ENCODE measurements around the gene IGFALS.

IGFALS gene

DNA sequence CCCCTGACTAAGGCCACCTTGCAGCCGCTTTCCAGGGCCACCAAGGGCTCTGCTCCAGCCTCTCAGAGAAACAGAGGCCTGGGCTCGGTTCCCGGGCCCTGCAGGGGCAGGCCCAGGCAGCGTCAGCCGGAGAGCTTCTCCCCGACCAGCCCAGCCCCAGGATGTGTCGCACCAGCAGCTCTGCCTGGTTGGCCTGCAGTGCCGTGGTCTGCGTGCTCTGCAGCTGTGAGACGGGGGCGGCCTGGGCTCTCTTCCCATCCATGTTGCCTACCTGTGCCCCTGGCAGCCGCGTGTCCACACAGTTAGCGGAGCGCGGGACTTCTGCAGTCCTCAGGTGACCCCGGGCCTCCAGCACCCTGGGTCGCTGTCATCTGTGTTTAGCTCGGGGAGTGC is 4.8 kb downstream of the IGFALS start:
- TF ChIP-seq CTCF (IDR thresholded peaks at IDR 0.05; ENCODE audit: insufficient read depth, low read depth, low read length, missing control alignments), result no peak
- H3K4me3 ChIP-seq (ENCODE audit: low read depth, low read length), result no peak overlapping the region
- no peak for DNase-seq (ENCODE audit: low read depth)

DNA sequence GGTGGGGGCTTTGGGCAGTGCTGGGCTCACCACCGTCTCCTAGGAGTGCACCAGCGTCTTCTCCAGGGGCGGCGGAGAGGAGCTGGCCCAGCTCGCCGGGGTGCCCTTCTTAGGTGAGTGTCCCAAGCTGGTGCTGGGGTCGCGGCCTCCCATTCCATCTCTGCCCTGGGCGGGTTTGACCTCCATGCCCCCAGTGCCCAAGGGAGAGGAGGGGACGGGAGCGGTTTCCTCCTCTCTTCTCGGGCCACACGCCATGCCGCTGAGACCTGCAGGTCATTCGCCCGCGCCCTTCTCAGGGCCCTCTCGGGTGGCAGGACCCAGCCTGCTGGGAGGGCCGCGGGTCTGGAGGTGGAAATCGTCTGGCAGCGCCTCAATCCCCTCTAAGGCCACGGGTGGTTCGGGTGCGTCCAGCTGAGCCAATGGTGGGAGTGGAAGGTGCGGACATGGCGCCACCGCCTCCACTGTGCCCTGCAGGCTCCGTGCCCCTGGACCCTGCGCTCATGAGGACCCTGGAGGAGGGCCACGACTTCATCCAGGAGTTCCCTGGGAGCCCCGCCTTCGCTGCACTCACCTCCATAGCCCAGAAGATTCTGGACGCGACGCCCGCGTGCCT is 5.3 kb downstream of the IGFALS start:
- H3K4me3 ChIP-seq (ENCODE audit: low read depth, low read length), result no peak overlapping the region
- no peak for TF ChIP-seq CTCF (IDR thresholded peaks at IDR 0.05; ENCODE audit: insufficient read depth, low read depth, low read length, missing control alignments)

GRCh38 chr16:1787322-1788094 is 6.0 kb downstream of the IGFALS start:
- DNase-seq (ENCODE audit: low read depth), result no peak
- TF ChIP-seq CTCF (IDR thresholded peaks at IDR 0.05; ENCODE audit: insufficient read depth, low read depth, low read length, missing control alignments), result no peak
- H3K4me3 ChIP-seq (ENCODE audit: low read depth, low read length), result no peak overlapping the region

More for the DNA sequence above, 5.3 kb downstream of the IGFALS start:
- no peak for DNase-seq (ENCODE audit: low read depth)

DNA sequence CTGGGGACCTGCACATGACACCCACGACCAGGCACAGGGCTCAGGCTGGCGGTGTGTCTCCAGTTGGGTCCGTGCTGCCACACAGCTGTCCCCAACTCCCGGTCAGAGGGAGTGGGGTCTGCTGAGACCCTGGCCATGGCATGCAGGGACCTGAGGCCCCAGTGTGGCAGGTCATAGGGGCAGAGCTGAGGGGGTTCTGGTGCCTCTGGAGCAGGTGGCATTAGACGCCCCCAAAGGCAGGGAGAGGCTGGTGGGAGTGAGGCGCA is 6.5 kb downstream of the IGFALS start:
- no peak for DNase-seq (ENCODE audit: low read depth)
- TF ChIP-seq CTCF (IDR thresholded peaks at IDR 0.05; ENCODE audit: insufficient read depth, low read depth, low read length, missing control alignments), result no peak
- no peak overlapping the region for H3K4me3 ChIP-seq (ENCODE audit: low read depth, low read length)

DNA sequence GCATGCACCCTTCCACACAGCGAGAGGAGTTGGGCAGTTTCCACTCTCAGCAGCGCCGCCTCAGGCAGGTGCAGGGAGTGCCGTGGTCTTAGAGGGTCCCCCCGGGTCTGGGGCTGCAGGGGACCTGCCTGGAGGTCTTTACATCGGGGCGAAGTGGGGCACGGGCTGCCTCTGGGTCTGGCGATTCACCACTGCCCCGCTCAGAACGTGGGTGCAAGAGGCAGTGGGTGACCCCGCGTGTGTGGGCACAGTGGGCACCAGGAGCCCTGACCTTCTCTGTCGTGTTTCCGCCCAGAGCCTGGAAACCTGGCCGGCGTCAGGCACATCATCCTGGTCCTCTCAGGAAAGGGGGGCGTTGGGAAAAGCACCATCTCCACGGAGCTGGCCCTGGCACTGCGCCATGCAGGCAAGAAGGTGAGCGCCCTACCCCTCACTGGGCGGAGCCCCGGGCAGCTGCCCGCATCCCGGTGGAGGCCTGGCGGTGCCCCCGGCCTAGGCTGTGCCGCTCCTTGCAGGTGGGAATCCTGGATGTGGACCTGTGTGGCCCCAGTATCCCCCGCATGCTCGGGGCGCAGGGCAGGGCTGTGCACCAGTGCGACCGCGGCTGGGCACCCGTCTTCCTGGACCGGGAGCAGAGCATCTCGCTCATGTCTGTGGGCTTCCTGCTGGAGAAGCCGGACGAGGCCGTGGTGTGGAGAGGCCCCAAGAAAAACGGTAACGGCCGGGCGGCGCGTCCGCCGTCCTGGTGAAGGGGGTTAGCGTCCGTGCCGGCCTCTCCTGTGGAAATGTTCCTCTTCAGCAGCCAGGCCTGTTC is 7.1 kb downstream of the IGFALS start:
- no peak for TF ChIP-seq CTCF (IDR thresholded peaks at IDR 0.05; ENCODE audit: insufficient read depth, low read depth, low read length, missing control alignments)
- no peak for DNase-seq (ENCODE audit: low read depth)
- no peak overlapping the region for H3K4me3 ChIP-seq (ENCODE audit: low read depth, low read length)

DNA sequence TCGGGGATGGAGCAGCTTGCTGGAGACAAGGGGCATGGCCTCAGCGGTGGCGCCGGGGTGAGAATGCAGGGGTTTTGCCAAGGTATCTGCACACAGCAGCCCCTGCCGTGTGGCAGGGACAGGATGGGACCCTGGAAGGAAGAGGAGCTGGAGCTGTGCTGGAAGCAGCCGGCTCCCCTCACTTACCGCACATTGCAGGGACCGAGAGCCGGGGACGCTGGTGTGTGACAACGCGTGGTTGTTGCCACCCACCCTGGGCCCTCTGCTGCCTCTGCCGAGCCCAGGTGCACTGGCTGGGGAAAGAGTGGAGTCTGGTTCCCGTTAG is 7.7 kb downstream of the IGFALS start:
- TF ChIP-seq CTCF (IDR thresholded peaks at IDR 0.05; ENCODE audit: insufficient read depth, low read depth, low read length, missing control alignments), result no peak
- no peak overlapping the region for H3K4me3 ChIP-seq (ENCODE audit: low read depth, low read length)
- no peak for DNase-seq (ENCODE audit: low read depth)
